C4-2B (cell line): ENCODE measurements around the gene COPB2.
A peak's percentile ranks its signal among the peaks of the same experiment; 100 is the strongest.
"Not testable (repeated sequence)": the region's sequence is repeated elsewhere in the genome, so short reads cannot be mapped to it uniquely, and the experiment has no call there.

Source experiments
- H3K27ac ChIP-seq: fragments of 450-650 bp; 2 replicates; pipeline ENCODE4 v1.5.1; 2017
- CTCF ChIP-seq: fragments of 450-650 bp; conservative IDR thresholded peaks from 2 replicates; pipeline ENCODE4 v1.5.1; 2017; ENCODE audit warnings: mild to moderate bottlenecking
- ZFX ChIP-seq: fragments of 450-650 bp; IDR thresholded peaks from 2 replicates; pipeline ENCODE4 v1.6.1; 2017

COPB2 gene

GRCh38 chr3:139396707-139397106, 7.3 kb upstream of the COPB2 start:
- TF ChIP-seq CTCF (no peak), ZFX (no peak)
- H3K27ac ChIP-seq: no peak overlapping the region

- no peak overlapping the region for H3K27ac ChIP-seq
- no peak for TF ChIP-seq ZFX
These were observed 4.7 kb upstream of the COPB2 start for GRCh38 chr3:139394116-139394515.

DNA sequence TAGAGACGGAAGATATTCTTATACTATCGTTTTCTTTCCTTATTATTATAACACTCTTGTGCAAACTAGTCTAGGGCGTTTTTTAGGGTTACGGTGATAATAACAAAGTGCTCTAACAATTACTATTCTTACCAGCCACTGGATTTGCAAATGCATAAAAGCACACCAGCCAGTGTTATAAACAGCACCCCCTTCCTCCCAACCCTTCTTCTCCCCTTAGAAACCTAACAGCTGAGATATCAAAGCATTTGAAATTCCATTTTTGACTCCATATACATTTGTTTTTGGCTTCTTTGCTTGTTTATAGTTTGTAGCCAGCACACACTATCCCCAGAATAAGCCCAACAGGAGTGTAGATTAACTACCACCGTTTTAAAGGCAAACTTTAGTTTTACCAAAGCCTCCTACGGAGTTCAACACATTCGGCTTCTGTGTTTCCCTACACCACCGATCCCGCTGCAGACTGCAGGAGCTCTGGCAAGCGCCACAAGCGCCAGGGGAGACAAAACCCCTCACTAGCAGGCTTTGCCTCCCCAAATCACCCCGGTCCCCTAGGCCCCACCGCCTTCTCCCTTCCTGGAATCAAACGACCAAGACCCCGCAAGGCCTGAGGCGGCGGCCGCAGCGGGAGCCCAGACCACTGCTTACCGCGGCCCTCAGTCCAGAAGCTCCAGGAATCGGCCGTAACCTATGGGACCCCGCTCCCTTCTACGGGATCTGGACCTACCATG, 461 bp downstream of the COPB2 start:
- H3K27ac ChIP-seq: peak overlapping the region; percentile 93
- TF ChIP-seq CTCF: no peak
- TF ChIP-seq ZFX: peak; percentile 93

- H3K27ac ChIP-seq: no peak overlapping the region
- TF ChIP-seq CTCF (no peak), ZFX (no peak)
These were observed 1.4 kb downstream of the COPB2 start for GRCh38 chr3:139388077-139388476.

- H3K27ac ChIP-seq: not testable (repeated sequence)
These were observed 7.2 kb downstream of the COPB2 start for GRCh38 chr3:139382291-139382690.

- H3K27ac ChIP-seq: no peak overlapping the region
- no peak for TF ChIP-seq CTCF
- TF ChIP-seq ZFX: no peak
These were observed 8.9 kb downstream of the COPB2 start for GRCh38 chr3:139380575-139380974.

- no peak overlapping the region for H3K27ac ChIP-seq
- TF ChIP-seq CTCF: no peak
- TF ChIP-seq ZFX: no peak
These were observed 10.7 kb downstream of the COPB2 start for GRCh38 chr3:139378587-139379241.

DNA sequence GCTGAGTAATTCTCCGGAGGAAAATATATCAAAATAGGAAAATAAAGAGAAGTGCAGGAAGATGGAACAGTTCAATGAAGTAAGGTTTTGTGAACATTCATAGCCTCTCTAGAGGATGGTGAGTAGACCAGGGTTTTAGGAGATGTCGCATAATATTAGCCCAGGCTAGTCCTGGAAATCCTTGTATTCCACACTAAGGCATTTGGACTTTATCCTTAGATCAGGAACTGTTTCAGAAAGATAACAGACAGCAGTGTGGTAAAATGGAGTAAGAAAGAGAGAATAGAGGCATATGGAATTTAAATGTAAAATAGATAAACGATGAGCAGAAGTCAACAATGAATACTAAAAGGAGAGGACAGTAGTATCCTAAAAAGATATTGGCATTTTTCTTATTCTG, 12.1 kb downstream of the COPB2 start:
- TF ChIP-seq ZFX (no peak), CTCF (no peak)
- H3K27ac ChIP-seq: no peak overlapping the region
